Activated T-helper 1 cell treated with Interleukin-2 at 50 U/mL for 16 hours (primary cell): Measurements from ENCODE around the gene EGLN3.
"Not testable (repeated sequence)": the region's sequence is repeated elsewhere in the genome, so short reads cannot be mapped to it uniquely, and the experiment has no call there.

ENCODE experiments used
- DNase-seq: peaks from one replicate; pipeline ENCODE4 v3.0.0-alpha.2; 2020; ENCODE audit warnings: low read depth

EGLN3 gene

DNA sequence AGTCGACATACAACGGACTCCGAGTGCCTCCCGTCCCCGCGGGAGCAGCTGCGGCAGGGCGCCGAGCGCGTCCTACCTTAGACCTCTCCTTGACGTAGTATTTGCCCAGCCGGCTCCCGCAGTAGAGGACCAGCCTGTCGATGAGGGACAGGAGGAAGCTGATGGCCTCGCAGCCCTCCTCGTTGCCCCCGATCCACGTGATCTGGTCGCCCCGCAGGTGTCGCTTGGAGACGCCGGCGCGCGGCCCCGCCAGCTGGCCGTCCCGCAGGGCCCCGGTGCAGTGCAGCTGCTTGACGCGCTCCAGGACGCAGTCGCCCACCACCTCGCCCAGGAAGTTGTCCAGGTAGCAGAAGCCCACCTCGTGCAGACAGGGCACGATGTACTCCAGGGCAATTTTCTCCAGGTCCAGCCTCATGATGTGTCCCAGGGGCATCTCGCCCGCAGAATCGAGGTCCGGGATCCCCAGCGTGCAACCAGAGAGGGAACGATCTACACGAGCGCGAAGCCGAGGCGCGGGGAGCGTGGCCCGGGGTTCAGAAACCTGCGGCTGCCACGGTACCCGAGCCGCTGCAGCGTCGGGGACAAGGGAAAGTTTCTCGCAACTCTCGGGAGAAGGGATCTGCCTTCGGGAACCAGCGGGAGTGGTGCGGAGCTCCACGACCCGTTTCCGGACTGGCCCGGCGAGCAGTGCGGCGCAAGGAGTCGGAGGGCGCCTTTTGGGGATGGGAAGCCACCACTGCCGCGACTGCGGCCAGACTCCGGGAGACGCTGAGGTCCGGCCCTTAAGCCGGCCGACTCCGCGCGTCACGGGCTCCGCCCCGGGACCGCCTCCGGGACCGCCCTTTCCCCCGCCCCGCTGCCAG lies at the start of gene EGLN3:
TSS of gene EGLN3 (minus strand) at position 755 of the 863 bp plus-strand sequence. CDS start at position 433, 322 bp downstream.
- DNase-seq = peak; percentile 32

DNA sequence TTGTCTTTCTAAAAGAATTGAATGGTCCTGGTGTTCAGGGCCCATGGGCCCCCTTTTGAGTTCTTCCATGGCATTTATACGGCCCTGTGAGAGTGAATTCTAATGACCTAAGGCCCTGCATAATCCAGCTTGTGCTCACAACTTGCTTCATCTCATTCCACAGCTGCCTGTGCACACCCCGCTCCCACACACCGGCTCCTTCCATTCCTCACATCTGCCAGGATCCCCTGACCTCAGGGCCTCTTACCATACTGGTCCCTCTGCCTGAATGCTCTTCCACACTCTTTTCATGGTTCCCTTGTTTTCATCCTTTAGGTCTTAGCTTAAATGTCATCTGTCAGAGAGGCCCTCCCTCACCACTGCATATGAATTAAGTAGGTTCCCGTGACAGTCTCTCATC lies 49.5 kb upstream of the EGLN3 start:
- DNase-seq = no peak

DNA sequence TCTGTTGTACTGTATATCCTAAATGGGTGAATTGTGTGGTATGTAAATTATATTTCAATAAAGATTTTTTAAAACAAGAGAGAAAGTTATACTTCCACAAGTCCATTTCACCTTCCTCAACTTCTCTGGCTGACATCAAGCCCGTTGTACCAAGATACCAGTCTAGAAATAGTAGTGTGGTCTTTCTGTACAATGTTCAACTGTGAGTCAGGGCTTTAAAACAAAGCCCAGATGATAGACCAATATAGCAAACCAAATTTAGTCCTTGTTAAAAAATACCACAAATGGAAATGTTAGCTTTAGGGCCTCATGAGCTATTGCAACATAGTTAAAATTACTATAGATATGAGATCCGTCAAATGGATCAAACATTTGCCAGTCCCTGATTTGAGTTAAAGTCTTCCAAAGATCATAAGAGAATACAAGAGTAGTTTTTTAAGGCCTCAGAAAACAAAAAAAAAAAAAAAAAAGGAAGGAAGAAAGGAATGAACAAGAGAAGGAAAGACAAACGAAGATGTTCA lies 49.0 kb upstream of the EGLN3 start:
- DNase-seq = no peak

DNA sequence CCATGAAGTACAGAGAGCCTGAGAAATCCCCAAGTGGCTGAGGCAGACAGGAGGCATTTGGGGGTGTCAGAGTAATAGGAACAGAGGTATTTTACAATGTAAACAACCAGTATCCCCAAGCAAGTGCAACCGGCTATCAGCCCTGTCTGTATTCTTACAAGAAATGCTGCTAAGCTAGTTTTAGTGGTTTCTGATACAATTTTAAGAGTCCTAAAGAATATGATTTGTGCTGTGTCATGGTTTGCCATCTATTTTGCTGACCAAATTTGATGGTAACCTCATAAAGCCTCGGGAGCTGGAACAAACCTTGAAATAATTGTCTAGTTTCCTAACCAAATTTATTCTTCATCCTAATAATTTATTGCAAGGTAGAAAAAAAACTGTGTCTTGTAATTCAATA lies 46.7 kb upstream of the EGLN3 start:
- DNase-seq = no peak

DNA sequence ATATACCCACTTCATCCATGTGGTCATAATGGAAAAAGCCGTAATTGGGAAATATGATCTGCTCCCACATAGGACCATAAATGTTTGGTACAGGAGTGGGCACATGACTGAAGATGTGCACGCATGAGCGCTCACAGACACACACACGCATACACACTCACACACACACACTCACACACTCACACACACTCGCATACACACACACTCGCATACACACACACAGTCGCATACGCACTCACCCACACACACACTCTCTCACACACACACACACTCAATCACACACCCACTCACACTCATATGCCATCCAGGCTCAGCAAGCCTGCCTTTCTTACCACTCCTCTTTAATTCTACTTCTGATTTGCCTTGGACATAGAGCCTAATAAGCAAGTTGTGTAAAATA lies 45.6 kb upstream of the EGLN3 start:
- no peak for DNase-seq

DNA sequence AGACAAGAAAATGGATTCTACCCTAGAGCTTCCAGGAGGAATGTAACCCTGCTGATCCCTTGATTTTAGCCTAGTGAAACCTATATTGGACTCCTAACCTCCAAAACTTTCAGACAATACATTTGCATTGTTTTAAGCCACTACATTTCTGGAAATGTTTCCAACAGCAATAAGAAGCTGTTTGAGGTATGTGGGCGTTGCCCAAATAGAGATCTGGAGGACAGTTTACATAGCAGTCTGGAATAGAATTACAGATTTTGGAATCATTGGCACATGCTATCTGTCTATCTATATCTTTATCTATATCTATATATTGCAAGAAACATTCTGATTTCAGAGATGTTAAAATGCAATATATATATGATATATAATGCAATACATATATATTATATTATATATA lies 42.4 kb upstream of the EGLN3 start:
- no peak for DNase-seq

DNA sequence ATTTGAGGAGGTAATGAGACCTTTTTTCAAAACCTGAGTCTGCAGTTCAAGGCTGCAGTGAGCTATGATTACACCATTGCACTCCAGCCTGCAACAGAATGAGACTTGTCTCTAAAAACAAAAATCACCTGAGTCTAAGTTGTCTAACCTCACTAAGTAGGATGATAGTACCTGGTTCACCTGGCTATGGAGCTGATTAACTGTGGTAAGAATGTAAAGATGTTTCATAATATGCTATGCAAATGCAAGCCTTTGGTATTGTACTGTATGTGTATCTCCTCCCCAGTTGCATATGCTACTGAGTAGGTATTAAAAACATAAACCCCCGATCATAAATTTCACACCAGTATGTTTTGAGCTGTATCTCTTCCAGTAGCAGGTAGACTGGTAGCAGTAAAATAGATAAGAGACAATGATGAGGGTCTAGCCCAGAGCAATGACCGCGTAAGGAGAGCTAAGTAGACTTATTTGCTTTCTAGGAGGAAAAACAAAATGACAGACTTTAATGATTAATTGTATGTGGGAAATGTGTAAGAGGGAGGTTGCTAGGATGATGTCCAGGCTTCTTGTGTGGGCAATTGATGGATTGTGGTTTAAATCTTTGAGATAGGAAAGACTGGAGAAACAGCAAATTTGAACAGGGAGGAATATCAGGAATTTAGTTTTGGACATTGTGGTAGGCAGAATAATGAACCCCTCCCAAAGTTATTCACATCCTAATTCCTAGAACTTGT lies 41.6 kb upstream of the EGLN3 start:
- no peak for DNase-seq

DNA sequence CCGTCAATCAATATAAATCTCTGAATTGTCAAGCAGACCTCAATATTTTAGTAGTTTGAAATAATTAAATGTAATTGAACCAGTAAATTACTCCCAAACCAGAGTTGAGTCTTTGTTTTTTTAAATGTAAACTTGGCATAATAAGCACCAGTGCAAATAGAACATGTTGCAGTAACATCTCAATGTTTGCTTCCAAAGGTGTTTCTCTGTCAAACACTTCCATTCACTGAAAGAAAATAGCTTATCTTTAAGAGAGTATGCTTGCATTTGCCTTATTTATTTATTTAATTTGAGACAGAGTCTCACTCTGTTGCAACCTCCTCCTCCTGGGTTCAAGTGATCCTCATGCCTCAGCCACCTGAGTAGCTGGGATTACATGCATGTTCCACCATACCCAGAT lies 39.9 kb upstream of the EGLN3 start:
- no peak for DNase-seq

DNA sequence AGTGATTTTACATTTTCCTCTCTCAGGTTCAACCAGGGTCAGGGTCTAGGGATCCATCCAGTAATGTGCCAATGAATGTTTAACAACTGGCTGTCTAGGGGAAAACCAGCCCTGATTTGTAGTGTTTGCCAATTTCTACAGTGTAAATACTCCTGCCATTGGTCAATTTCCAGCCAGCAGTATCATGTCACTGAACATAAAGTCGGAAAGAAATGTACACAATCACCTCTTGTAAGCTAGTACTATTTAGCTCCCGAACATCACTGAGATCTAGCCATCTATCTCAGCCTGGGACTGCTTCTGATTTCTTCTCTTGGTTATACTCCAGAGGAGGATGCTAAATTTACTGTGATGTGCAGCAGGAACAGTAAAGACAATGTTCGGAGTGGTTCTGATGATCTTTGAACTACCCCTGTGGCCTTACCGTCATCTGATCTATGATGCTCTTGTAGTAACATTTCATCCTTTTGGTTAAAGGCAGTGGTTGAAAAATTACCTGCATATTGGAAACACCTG lies 36.7 kb upstream of the EGLN3 start:
- DNase-seq = no peak

DNA sequence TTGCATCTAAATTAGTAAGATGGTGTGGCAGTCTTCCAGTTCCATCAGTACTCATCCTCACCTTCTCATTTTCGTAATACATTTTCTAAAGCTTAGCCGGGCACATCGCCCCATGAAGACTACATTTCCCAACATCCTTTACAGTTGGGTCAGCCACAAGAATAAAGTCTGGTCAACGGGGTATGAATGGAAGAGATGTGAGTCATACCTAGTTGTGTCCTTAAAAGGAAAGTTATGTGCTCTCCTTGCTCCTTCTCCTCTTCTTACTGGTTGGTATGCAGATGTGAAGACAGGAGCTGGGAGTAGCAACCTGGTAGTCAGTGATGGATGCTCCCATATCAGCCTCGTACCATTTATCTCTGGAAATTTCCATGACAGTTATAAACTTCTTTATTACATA lies 35.9 kb upstream of the EGLN3 start:
- DNase-seq = no peak

DNA sequence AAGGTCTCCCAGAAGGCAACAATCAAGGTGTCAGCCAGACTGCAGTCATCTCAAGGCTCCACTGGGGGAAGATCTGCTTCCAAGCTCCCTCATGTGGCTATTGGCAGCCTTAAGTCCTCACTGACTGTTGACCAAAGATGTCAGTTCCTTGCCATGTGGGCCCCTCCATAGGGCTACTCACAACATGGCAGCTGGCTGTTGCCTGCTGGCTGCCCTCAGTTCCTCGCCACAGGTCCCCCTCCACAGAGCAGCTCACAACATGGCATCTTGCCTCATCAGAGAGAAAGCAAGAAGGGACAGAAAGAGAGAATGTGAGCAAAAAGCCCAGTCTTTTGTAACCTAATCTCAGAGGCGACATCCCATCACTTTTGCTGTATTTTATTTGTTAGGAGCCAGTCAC lies 34.4 kb upstream of the EGLN3 start:
- DNase-seq = no peak

DNA sequence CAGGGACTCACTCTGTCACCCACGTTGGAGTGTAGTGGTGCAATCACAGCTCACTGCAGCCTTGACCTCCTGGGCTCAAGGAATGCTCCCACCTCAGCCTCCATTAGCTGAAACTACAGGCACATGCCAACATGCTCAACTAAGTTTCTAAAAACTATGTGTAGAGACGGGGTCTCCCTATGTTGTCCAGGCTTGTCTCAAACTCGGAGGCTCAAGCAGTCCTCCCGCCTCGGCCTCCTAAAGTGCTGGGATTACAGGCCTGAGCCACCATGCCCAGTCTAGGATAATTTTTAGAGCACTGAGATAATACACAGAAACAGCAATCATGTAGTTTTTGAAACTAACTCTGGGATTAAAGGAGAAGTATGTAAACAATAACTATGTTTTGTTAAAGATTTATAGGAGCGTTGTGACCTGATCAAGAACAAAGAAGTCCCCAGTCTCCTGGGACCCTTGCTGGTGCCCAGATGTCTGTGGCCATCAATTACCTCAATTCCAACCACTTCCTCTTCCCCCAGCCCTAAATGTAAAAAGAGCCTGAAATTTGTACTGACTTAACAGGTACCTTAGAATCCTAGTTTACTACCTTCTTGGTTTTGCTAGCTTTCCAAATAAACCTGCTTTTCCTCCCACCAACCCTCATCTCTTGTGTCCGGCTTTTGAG lies 28.9 kb upstream of the EGLN3 start:
- no peak for DNase-seq

DNA sequence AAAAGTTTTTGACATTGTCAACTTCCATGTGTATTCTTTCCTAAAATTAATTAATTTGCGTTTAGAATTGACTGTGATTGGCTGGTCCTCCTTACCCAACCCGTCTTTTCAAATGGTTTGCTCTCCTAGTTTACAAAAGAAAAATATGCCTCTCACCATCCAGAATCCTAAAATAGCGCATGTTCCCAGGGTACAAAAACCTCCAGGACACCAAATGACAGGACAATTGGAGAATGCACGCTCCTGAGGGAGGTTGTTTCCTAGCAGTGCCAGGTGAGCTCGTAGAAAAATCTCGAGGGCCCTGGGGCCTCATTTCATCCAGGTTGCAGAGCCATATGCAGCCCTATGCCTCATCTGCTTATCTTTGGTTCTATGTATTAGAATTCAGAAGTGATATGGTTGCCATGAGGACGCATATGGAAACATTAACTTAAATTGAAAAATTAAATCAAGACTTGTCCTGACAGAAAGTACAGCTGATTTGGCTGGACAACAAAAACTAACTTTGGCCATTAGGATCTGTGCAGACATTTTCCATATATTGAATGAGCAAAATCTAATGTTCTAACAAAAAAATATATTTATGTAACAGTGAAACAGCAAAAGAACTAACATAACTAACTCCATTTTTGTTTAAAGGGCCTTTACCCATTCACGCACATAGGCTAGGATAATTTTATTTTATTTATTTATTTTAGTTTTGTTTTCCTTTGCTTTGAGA lies 28.2 kb upstream of the EGLN3 start:
- no peak for DNase-seq

DNA sequence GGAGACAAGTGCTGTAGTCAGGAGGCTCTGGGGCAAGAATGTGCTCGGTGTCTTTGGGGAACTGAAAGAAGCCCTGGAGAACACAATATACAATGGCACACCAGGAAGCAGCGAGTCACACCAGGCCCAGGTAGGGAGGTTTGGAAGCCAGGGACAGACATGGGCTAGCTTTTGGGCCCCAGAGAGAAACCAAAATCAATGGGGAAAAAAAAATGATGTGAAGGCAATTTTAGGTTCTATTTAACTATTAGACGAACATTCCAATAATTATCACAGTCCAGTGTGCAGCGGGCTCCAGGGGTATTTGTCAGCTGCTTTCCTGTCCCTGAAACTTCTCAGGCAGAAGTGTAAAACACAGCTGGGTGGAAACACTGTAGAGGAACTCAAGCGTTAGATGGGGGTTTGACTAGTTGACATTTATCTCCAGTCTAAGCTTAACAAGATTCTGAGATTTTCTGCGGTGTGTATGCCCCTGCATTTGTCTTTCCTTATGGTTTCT lies 21.8 kb upstream of the EGLN3 start:
- no peak for DNase-seq

DNA sequence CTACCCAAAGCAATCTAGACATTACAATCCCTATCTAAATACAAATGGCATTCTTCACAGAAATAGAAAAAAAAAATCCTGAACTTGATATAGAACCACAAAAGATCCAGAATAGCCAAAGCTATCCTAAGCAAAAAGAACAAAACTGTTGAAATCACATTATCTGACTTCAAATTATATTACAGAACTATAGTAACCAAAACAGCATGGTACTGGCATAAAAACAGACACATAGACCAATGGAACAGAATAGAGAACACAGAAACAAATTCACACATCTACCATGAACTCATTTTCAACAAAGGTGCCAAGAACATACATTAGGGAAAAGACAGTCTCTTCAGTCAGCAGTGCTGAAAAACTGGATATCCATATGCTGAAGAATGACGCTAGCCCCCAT lies 19.0 kb upstream of the EGLN3 start:
- DNase-seq = not testable (repeated sequence)

DNA sequence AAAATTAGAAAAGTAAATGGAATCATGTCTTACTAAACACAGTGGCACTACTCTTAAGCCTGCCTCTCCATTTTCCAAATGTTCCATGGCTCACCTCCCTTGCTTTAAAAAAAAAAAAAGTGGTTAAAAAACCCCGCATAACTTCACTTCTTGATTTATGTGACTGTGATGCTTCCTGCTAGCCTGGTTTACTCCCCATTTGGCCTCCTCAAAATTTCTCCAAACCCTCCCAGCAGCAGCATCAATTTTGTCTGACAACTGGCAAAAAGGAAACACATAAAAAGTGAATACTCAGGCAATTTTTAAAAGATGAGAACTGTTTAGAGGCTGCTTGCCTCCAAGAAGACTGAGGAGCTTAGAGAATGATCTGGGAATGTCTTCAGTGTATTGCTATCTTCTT lies 17.8 kb upstream of the EGLN3 start:
- DNase-seq = no peak

DNA sequence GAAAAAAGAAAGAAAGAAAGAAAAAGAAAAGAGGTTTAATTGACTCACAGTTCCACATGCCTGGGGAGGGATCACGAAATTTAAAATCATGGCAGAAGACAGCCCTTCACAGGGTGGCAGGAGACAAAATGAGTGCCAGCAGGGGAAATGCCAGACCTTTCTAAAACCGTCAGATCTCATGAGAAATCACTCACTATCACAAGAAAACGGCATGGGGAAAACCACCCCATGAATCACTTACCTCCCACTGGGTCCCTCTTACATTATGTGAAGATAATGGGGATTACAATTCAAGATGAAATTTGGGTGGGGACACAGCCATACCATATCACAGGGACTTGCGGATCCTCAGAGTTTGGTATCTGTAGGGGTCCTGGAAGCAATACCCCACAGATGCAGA lies 16.3 kb upstream of the EGLN3 start:
- DNase-seq = no peak

DNA sequence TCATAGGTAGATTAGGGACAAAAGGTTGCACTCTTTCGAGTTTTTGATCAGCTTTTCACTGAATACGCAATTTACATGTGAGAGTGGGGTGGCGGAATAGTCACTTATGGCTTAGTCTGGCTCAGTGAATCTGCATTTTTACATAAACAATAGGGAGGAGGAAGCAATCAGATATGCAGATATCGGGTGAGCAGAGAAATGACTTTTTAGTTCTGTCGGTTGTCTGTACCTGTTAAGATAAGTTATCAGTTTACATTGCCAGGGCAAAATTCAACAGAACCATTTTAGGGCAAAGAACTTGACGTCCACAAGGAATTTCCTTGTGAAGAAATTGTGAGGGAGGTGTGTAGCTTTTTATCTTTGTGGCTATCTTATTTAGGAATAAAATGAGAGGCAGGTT lies 15.4 kb upstream of the EGLN3 start:
- no peak for DNase-seq

DNA sequence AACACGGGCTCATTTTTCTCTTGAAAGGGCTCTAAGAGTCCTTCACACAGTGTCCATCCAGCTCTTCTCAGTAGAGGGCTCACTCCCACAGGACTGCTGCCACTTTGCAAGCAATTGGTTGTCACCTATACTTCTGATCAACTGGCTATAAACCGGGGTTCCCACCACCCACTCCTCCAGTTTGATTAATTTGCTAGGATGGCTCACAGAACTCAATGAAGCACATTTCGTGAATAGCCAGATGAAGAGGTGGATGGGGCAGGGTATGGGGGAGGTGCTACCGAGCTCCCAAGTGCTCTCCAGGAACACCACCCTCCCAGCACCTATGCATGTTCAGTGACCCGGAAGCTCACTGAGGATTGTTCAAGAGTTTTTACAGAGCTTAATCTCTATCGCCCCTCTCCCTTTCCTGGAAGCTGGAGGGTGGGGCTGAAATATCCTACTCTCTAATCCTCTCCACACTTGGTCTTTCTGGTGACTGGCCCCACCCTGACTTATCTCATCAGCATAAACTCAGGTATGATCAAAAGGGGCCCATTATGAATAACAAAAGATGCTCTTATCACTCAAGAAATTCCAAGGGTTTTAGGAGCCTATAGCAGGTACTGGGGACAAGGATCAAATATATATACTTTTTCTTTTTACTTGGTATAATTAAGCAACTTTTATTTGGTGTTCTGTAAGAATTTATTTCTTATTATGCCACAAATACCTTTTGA lies 13.9 kb upstream of the EGLN3 start:
- no peak for DNase-seq

DNA sequence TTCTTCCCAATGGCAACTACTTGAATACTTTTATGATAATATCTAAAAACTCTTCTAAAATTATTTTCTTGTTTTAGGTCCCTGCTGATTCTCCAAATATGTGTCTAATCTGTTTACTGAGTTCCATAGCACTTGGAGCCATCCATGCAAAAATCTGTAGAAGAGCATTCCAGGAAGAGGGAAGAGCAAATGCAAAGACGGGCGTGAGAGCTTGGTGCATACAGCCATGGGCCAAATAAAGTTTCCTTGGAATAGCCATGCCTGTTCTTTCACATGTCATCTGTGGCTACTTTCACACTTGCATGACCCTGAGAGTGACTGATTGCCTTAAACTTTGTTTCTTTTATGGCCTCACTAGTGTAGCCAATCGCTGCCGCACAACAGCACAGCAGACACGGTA lies 13.0 kb upstream of the EGLN3 start:
- no peak for DNase-seq

DNA sequence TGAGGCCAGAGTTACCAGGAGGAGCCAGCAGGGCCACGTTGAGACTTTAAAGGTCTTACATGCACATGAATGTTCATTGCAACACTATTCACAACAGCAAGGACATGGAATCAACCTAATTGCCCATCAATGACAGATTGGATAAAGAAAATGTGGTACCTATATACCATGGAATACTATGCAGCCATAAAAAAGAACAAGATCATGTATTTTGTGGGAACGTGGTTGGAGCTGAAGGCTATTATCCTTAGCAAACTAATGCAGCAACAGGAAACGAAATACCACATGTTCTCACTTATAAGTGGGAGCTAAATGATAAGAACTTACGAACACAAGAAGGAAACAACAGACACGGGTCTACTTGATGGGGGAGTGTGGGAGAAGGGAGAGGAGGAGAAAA lies 11.6 kb upstream of the EGLN3 start:
- DNase-seq = not testable (repeated sequence)
